IMR-90 (cell line): Measurements from ENCODE around the gene KRTAP29-1. TPM values are rescaled to one million over a fixed set of nuclear protein-coding genes. Genes with fewer than 3 reads are reported as not detected.

ENCODE experiments used
- ATAC-seq: fragments of 200-7000 bp; cut with Tn5 transposase; 2 replicates; pipeline ENCODE4 v1.9.1; 2020; ENCODE audit warnings: low read depth, mild to moderate bottlenecking, moderate library complexity
- BruUV-seq: library from RNA; stranded (reverse); fragments of 400-500 nt; replicated peaks from 2 replicates; lab custom pipeline; 2021; lab: Mats Ljungman, UMichigan
- CTCF ChIA-PET: fragments of 300-600 bp; formaldehyde crosslinking; extraction: SDS; loops from one replicate; lab custom pipeline; 2021; ENCODE audit warnings: antibody characterized with exemption; lab: Yijun Ruan, JAX
- POLR2A ChIA-PET: fragments of 300-600 bp; sonication (Branson Sonifier 250); formaldehyde crosslinking; loops from one replicate; lab custom pipeline; 2022; ENCODE audit warnings: antibody characterized with exemption; ENCODE audit not compliant: unreplicated experiment; lab: Charles Lee
- DNase-seq: peaks from one replicate; pipeline ENCODE4 v3.0.0; 2013
- H2AFZ ChIP-seq: replicated peaks from 2 replicates; pipeline ENCODE3; 2013; ENCODE audit warnings: low read length, mild to moderate bottlenecking; ENCODE audit not compliant: poor library complexity
- H2AK5ac ChIP-seq: 2 replicates; pipeline ENCODE4 v1.6.1; 2013; ENCODE audit warnings: low read depth, low read length, inconsistent platforms
- H2AK9ac ChIP-seq: replicated peaks from 2 replicates; pipeline ENCODE3; 2013; ENCODE audit warnings: mild to moderate bottlenecking, low read depth, low read length, moderate library complexity; ENCODE audit not compliant: poor library complexity
- H2BK120ac ChIP-seq: 2 replicates; pipeline ENCODE4 v1.6.1; 2013; ENCODE audit warnings: low read depth, low read length, inconsistent platforms
- H2BK15ac ChIP-seq: 3 replicates; pipeline ENCODE4 v1.6.1; 2013; ENCODE audit warnings: low read depth, low read length, inconsistent platforms
- H2BK20ac ChIP-seq: 2 replicates; pipeline ENCODE4 v1.6.1; 2013; ENCODE audit warnings: low read depth, mild to moderate bottlenecking, inconsistent platforms, low read length, moderate library complexity
- H2BK5ac ChIP-seq: 2 replicates; pipeline ENCODE4 v1.6.1; 2013; ENCODE audit warnings: mild to moderate bottlenecking, low read depth, low read length, inconsistent platforms; ENCODE audit not compliant: poor library complexity, severe bottlenecking
- H3K14ac ChIP-seq: replicated peaks from 2 replicates; pipeline ENCODE4 v1.6.1; 2013; ENCODE audit warnings: low read depth, low read length, inconsistent platforms
- H3K18ac ChIP-seq: 2 replicates; pipeline ENCODE4 v1.6.1; 2013; ENCODE audit warnings: low read depth, low read length, control low read depth
- H3K23ac ChIP-seq: 2 replicates; pipeline ENCODE4 v1.6.1; 2013; ENCODE audit warnings: low read depth, low read length, inconsistent platforms
- H3K27ac ChIP-seq: 2 replicates; pipeline ENCODE4 v1.5.1; 2013; ENCODE audit warnings: mild to moderate bottlenecking, control low read depth, low read length; ENCODE audit not compliant: insufficient read depth
- H3K27me3 ChIP-seq: 2 replicates; pipeline ENCODE4 v1.6.1; 2013; ENCODE audit warnings: low read length; ENCODE audit not compliant: control insufficient read depth, insufficient read depth
- H3K36me3 ChIP-seq: 2 replicates; pipeline ENCODE4 v1.6.1; 2013; ENCODE audit warnings: low read length, mixed read lengths; ENCODE audit not compliant: control insufficient read depth, insufficient read depth
- H3K4ac ChIP-seq: 2 replicates; pipeline ENCODE4 v1.6.1; 2013; ENCODE audit warnings: low read depth, low read length, inconsistent platforms
- H3K4me1 ChIP-seq: 2 replicates; pipeline ENCODE4 v1.6.1; 2013; ENCODE audit warnings: low read length, mixed read lengths; ENCODE audit not compliant: control insufficient read depth, insufficient read depth
- H3K4me2 ChIP-seq: 2 replicates; pipeline ENCODE4 v1.6.1; 2013; ENCODE audit warnings: low read depth, mild to moderate bottlenecking, control low read depth, low read length, moderate library complexity
- H3K4me3 ChIP-seq: 2 replicates; pipeline ENCODE4 v1.5.1; 2013; ENCODE audit warnings: low read depth, mild to moderate bottlenecking, control low read depth, low read length, moderate library complexity; ENCODE audit not compliant: insufficient read depth
- H3K56ac ChIP-seq: 2 replicates; pipeline ENCODE4 v1.6.1; 2013; ENCODE audit warnings: low read length, inconsistent platforms; ENCODE audit not compliant: insufficient read depth; ENCODE audit errors: extremely low read depth
- H3K79me1 ChIP-seq, 2 experiments: 2 replicates each; pipeline ENCODE4 v1.6.1; 2013; ENCODE audit warnings: low read length in 2 of 2, inconsistent platforms in 1 of 2, low read depth in 1 of 2
- H3K9ac ChIP-seq: 2 replicates; pipeline ENCODE4 v1.6.1; 2013; ENCODE audit warnings: low read depth, low read length, control low read depth
- H3K9me1 ChIP-seq: 2 replicates; pipeline ENCODE4 v1.6.1; 2013; ENCODE audit warnings: low read length, inconsistent platforms; ENCODE audit not compliant: insufficient read depth
- H3K9me3 ChIP-seq: 2 replicates; pipeline ENCODE4 v1.6.1; 2013; ENCODE audit warnings: low read length; ENCODE audit not compliant: control insufficient read depth, insufficient read depth
- H4K20me1 ChIP-seq: 2 replicates; pipeline ENCODE4 v1.6.1; 2013; ENCODE audit warnings: low read length, inconsistent platforms; ENCODE audit not compliant: insufficient read depth
- H4K5ac ChIP-seq: 2 replicates; pipeline ENCODE4 v1.6.1; 2013; ENCODE audit warnings: mild to moderate bottlenecking, low read depth, low read length, control low read depth
- H4K8ac ChIP-seq, 2 experiments: 2 replicates each; pipeline ENCODE4 v1.6.1; 2013; ENCODE audit warnings: low read depth in 2 of 2, low read length in 2 of 2, control low read depth in 1 of 2, inconsistent platforms in 1 of 2
- H4K91ac ChIP-seq: 2 replicates; pipeline ENCODE4 v1.6.1; 2013; ENCODE audit warnings: low read depth, low read length, inconsistent platforms; ENCODE audit not compliant: insufficient read depth
- BHLHE40 ChIP-seq: fragments of 150-350 bp; IDR thresholded peaks from 2 replicates; pipeline ENCODE4 v1.6.1; 2016; ENCODE audit warnings: mild to moderate bottlenecking, low read depth, low read length
- CEBPB ChIP-seq: IDR thresholded peaks from 2 replicates; pipeline ENCODE4 v1.6.1; 2012; ENCODE audit warnings: low read depth, low read length, improper control_type of control experiment
- CHD1 ChIP-seq: IDR thresholded peaks from 2 replicates; pipeline ENCODE4 v1.6.1; 2012; ENCODE audit warnings: low read depth, low read length, improper control_type of control experiment
- CTCF ChIP-seq: conservative IDR thresholded peaks from 2 replicates; pipeline ENCODE4 v1.5.1; 2012; ENCODE audit warnings: mild to moderate bottlenecking, low read depth, low read length, improper control_type of control experiment
- FOS ChIP-seq: fragments of 150-350 bp; IDR thresholded peaks from 2 replicates; pipeline ENCODE4 v1.6.1; 2016; ENCODE audit warnings: low read depth, low read length
- MAZ ChIP-seq: IDR thresholded peaks from 2 replicates; pipeline ENCODE4 v1.6.1; 2012; ENCODE audit warnings: low read depth, mild to moderate bottlenecking, low read length, improper control_type of control experiment, moderate library complexity, borderline replicate concordance
- NFE2L2 ChIP-seq: fragments of 150-350 bp; IDR thresholded peaks from 2 replicates; pipeline ENCODE4 v1.6.1; 2016; ENCODE audit warnings: low read depth, mild to moderate bottlenecking, low read length
- POLR2A ChIP-seq: IDR thresholded peaks from 2 replicates; pipeline ENCODE4 v1.6.1; 2012; ENCODE audit warnings: mild to moderate bottlenecking, low read depth, low read length
- RAD21 ChIP-seq: IDR thresholded peaks from 2 replicates; pipeline ENCODE4 v1.6.1; 2012; ENCODE audit warnings: low read length, improper control_type of control experiment
- RCOR1 ChIP-seq: IDR thresholded peaks from 2 replicates; pipeline ENCODE4 v1.6.1; 2012; ENCODE audit warnings: mild to moderate bottlenecking, low read length, improper control_type of control experiment; ENCODE audit not compliant: insufficient replicate concordance
- SMC3 ChIP-seq: fragments of 150-350 bp; IDR thresholded peaks from 2 replicates; pipeline ENCODE4 v1.6.1; 2016; ENCODE audit warnings: low read depth, mild to moderate bottlenecking, antibody characterized with exemption, low read length, moderate library complexity
- WGBS, 2 experiments: methylation state at CpG; one replicate each; pipeline versions ENCODE4 v1.1.5 to v1.1.7; 2013; ENCODE audit warnings: missing lambda C conversion rate in 2 of 2; ENCODE audit not compliant: insufficient read length in 1 of 2; ENCODE audit errors: extremely low coverage in 2 of 2; 5-methylcytosine and 5-hydroxymethylcytosine counted together
- dilution Hi-C: fragments of 300-500 bp; cut with HindIII; formaldehyde crosslinking; loops from one replicate; pipeline ENCODE4 v1.14.3; 2018; ENCODE audit warnings: low sequenced_read_pairs; ENCODE audit not compliant: unreplicated experiment
- in situ Hi-C: fragments of 300-500 bp; cut with MboI; formaldehyde crosslinking; loops from 3 replicates; pipeline ENCODE4 v1.14.3; 2019; ENCODE audit warnings: low sequenced_read_pairs, inconsistent platforms, mixed read lengths
- intact Hi-C: fragments of 100-400 bp; cut with micrococcal nuclease; formaldehyde crosslinking; loops from 2 replicates; pipeline ENCODE4 v1.10.0; 2022
- polyA plus RNA-seq, 3 experiments: library from polyadenylated mRNA; depleted of rRNA; stranded (reverse); fragments of >200 nt; gene quantifications; 2 replicates each; pipeline ENCODE4 v1.2.3, GENCODE V29; 2012; ENCODE audit warnings: low replicate concordance in 1 of 3
- total RNA-seq: library from RNA; depleted of rRNA; stranded (reverse); fragments of >200 nt; gene quantifications from 2 replicates; pipeline ENCODE4 v1.2.3, GENCODE V29; 2012
- TF ChIP-seq, protein P1 (sequence below): fragments of 150-350 bp; IDR thresholded peaks from 2 replicates; pipeline ENCODE4 v1.6.1; 2016; ENCODE audit warnings: low read depth, mild to moderate bottlenecking, low read length, moderate library complexity, borderline replicate concordance
- TF ChIP-seq, protein P2 (sequence below): fragments of 150-350 bp; IDR thresholded peaks from 2 replicates; pipeline ENCODE4 v1.6.1; 2017; ENCODE audit warnings: mild to moderate bottlenecking, antibody characterized with exemption, low read length, low read depth

The KRTAP29-1 gene
- total and polyA plus RNA-seq, 2 of the 4 experiments (the other 2 are of a cell fraction), result not detected

- Histone ChIP-seq H4K20me1 (no peaks in the 10 kb centered on the region), H3K23ac (no peak overlapping the region), H2BK120ac (peak overlapping the region; percentile 88), H2BK5ac (peak overlapping the region; percentile 6), H3K36me3 (no peaks in the 10 kb centered on the region), H3K4ac (peak overlapping the region; percentile 10; the same call in 1 of the 2 replicates), H3K18ac (no peak overlapping the region), H3K9me1 (peaks cover 3% of the 10 kb centered on the region; the same call in 1 of the 2 replicates), H2BK15ac (peak overlapping the region; percentile 56; the same call in 1 of the 3 replicates), H4K5ac (no peak overlapping the region), H3K9me3 (no peaks in the 10 kb centered on the region), H3K79me1 (no peaks in the 10 kb centered on the region), H3K27ac (no peak overlapping the region), H4K8ac (peak overlapping the region in 1 of 2 experiments; percentile 50; a peak in 3 of 4 replicates), H3K4me2 (no peak overlapping the region), H3K4me1 (peaks cover 2% of the 10 kb centered on the region), H2AK9ac (peak overlapping the region; percentile 42), H2AFZ (no peak overlapping the region), H3K9ac (no peak overlapping the region), H3K14ac (no peak overlapping the region), H3K56ac (no peak overlapping the region), H3K4me3 (no peak overlapping the region), H3K27me3 (no peaks in the 10 kb centered on the region), H4K91ac (peak overlapping the region; percentile 63), H2AK5ac (peak overlapping the region; percentile 62; the same call in 1 of the 2 replicates), H2BK20ac (peak overlapping the region; percentile 42; the same call in 1 of the 2 replicates)
- DNase-seq, result no peak
- ATAC-seq, result no peak
- in situ Hi-C loops (no loop called here), dilution Hi-C loops (no loop called here), intact Hi-C loops (no loop called here)
- TF ChIP-seq RAD21 (no peak), SMC3 (no peak), NFE2L2 (no peak), BHLHE40 (no peak), POLR2A (no peak), RCOR1 (no peak), MAZ (no peak), CEBPB (no peak), FOS (no peak), CHD1 (no peak), CTCF (no peak)
- TF ChIP-seq, protein P1, sequence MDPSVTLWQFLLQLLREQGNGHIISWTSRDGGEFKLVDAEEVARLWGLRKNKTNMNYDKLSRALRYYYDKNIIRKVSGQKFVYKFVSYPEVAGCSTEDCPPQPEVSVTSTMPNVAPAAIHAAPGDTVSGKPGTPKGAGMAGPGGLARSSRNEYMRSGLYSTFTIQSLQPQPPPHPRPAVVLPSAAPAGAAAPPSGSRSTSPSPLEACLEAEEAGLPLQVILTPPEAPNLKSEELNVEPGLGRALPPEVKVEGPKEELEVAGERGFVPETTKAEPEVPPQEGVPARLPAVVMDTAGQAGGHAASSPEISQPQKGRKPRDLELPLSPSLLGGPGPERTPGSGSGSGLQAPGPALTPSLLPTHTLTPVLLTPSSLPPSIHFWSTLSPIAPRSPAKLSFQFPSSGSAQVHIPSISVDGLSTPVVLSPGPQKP, result no peak
- TF ChIP-seq, protein P2, sequence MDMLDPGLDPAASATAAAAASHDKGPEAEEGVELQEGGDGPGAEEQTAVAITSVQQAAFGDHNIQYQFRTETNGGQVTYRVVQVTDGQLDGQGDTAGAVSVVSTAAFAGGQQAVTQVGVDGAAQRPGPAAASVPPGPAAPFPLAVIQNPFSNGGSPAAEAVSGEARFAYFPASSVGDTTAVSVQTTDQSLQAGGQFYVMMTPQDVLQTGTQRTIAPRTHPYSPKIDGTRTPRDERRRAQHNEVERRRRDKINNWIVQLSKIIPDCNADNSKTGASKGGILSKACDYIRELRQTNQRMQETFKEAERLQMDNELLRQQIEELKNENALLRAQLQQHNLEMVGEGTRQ, result no peak
- ChIA-PET POLR2A (no interaction called here), CTCF (no interaction called here)
- no TSS peak for BruUV-seq
- WGBS, 2 experiments, result 80% methylated on average over 1 of the region's 18 CpGs; no CpG with 5 or more reads in 1 of the 2 experiments
Measured at GRCh38 chr17:41326173-41327145, 23.8 kb upstream of the KRTAP29-1 start.
